HEK293 (cell line): ENCODE results near the gene C17orf67.

Source experiments
- SCRT2 ChIP-seq: fragments of 450-650 bp; formaldehyde crosslinking; IDR thresholded peaks from 2 replicates; pipeline ENCODE4 v1.5.1; 2016; ENCODE audit warnings: missing biosample characterization, missing genetic modification characterization
- SP2 ChIP-seq: fragments of 450-650 bp; formaldehyde crosslinking; IDR thresholded peaks from 2 replicates; pipeline ENCODE4 v1.5.1; 2016; ENCODE audit warnings: missing biosample characterization, missing genetic modification characterization
- ZBTB21 ChIP-seq: fragments of 450-650 bp; formaldehyde crosslinking; IDR thresholded peaks from 2 replicates; pipeline ENCODE4 v1.5.1; 2017; ENCODE audit warnings: missing biosample characterization, missing genetic modification characterization
- ZEB2 ChIP-seq: fragments of 450-650 bp; formaldehyde crosslinking; IDR thresholded peaks from 2 replicates; pipeline ENCODE4 v1.5.1; 2016; ENCODE audit warnings: missing biosample characterization, missing genetic modification characterization
- ZNF121 ChIP-seq: fragments of 450-650 bp; formaldehyde crosslinking; IDR thresholded peaks from 2 replicates; pipeline ENCODE4 v1.5.1; 2016; ENCODE audit warnings: missing biosample characterization, missing genetic modification characterization
- ZNF138 ChIP-seq: fragments of 450-650 bp; formaldehyde crosslinking; IDR thresholded peaks from 2 replicates; pipeline ENCODE4 v1.5.1; 2016; ENCODE audit warnings: missing biosample characterization, missing genetic modification characterization, borderline replicate concordance
- ZNF175 ChIP-seq: fragments of 450-650 bp; formaldehyde crosslinking; IDR thresholded peaks from 2 replicates; pipeline ENCODE4 v1.5.1; 2016; ENCODE audit warnings: missing biosample characterization, missing genetic modification characterization
- ZNF658 ChIP-seq: fragments of 450-650 bp; formaldehyde crosslinking; IDR thresholded peaks from 2 replicates; pipeline ENCODE4; 2016; ENCODE audit warnings: missing biosample characterization, missing genetic modification characterization
- TF ChIP-seq, protein P1 (sequence below): fragments of 450-650 bp; formaldehyde crosslinking; conservative IDR thresholded peaks from 2 replicates; pipeline ENCODE4 v1.5.1; 2016; ENCODE audit warnings: low read depth, missing biosample characterization, missing genetic modification characterization
- TF ChIP-seq, protein P2 (sequence below): fragments of 450-650 bp; formaldehyde crosslinking; IDR thresholded peaks from 2 replicates; pipeline ENCODE4 v1.5.1; 2016; ENCODE audit warnings: missing biosample characterization, missing genetic modification characterization
- TF ChIP-seq, protein P3 (sequence below): fragments of 450-650 bp; formaldehyde crosslinking; IDR thresholded peaks from 2 replicates; pipeline ENCODE4 v1.5.0; 2017; ENCODE audit warnings: missing biosample characterization, missing genetic modification characterization, borderline replicate concordance
- TF ChIP-seq, protein P4 (sequence below): fragments of 450-650 bp; formaldehyde crosslinking; IDR thresholded peaks from 2 replicates; pipeline ENCODE4 v1.5.1; 2016; ENCODE audit warnings: missing biosample characterization, missing genetic modification characterization

DNA sequence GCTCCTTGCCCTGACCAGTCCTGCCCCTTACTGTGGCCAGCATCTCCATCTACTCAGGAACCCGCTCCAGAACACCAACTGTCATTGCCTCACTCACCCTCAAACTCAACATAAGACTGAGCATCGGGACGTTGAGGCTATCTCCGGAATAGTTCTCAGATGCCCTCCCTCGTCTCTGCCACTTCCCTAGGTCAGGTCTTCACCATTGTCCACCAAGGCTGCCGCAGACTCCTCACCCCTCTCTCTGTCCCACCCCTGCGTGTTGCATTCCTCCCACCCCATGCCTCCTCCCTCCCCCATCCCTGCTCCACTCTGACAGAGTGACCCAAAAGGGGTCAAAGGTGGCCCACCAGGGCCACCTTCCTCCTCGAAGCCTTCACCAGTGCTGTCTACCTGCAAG is 37.2 kb downstream of the C17orf67 start:
- no peak for TF ChIP-seq ZBTB21
- TF ChIP-seq, protein P1, sequence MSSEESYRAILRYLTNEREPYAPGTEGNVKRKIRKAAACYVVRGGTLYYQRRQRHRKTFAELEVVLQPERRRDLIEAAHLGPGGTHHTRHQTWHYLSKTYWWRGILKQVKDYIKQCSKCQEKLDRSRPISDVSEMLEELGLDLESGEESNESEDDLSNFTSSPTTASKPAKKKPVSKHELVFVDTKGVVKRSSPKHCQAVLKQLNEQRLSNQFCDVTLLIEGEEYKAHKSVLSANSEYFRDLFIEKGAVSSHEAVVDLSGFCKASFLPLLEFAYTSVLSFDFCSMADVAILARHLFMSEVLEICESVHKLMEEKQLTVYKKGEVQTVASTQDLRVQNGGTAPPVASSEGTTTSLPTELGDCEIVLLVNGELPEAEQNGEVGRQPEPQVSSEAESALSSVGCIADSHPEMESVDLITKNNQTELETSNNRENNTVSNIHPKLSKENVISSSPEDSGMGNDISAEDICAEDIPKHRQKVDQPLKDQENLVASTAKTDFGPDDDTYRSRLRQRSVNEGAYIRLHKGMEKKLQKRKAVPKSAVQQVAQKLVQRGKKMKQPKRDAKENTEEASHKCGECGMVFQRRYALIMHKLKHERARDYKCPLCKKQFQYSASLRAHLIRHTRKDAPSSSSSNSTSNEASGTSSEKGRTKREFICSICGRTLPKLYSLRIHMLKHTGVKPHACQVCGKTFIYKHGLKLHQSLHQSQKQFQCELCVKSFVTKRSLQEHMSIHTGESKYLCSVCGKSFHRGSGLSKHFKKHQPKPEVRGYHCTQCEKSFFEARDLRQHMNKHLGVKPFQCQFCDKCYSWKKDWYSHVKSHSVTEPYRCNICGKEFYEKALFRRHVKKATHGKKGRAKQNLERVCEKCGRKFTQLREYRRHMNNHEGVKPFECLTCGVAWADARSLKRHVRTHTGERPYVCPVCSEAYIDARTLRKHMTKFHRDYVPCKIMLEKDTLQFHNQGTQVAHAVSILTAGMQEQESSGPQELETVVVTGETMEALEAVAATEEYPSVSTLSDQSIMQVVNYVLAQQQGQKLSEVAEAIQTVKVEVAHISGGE (tag by site-specific recombination) = no peak
- TF ChIP-seq, protein P2, sequence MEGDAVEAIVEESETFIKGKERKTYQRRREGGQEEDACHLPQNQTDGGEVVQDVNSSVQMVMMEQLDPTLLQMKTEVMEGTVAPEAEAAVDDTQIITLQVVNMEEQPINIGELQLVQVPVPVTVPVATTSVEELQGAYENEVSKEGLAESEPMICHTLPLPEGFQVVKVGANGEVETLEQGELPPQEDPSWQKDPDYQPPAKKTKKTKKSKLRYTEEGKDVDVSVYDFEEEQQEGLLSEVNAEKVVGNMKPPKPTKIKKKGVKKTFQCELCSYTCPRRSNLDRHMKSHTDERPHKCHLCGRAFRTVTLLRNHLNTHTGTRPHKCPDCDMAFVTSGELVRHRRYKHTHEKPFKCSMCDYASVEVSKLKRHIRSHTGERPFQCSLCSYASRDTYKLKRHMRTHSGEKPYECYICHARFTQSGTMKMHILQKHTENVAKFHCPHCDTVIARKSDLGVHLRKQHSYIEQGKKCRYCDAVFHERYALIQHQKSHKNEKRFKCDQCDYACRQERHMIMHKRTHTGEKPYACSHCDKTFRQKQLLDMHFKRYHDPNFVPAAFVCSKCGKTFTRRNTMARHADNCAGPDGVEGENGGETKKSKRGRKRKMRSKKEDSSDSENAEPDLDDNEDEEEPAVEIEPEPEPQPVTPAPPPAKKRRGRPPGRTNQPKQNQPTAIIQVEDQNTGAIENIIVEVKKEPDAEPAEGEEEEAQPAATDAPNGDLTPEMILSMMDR (tag by site-specific recombination) = no peak
- no peak for TF ChIP-seq ZNF658 (tag by site-specific recombination)
- TF ChIP-seq ZNF121 (tag by site-specific recombination) = no peak
- TF ChIP-seq, protein P3, sequence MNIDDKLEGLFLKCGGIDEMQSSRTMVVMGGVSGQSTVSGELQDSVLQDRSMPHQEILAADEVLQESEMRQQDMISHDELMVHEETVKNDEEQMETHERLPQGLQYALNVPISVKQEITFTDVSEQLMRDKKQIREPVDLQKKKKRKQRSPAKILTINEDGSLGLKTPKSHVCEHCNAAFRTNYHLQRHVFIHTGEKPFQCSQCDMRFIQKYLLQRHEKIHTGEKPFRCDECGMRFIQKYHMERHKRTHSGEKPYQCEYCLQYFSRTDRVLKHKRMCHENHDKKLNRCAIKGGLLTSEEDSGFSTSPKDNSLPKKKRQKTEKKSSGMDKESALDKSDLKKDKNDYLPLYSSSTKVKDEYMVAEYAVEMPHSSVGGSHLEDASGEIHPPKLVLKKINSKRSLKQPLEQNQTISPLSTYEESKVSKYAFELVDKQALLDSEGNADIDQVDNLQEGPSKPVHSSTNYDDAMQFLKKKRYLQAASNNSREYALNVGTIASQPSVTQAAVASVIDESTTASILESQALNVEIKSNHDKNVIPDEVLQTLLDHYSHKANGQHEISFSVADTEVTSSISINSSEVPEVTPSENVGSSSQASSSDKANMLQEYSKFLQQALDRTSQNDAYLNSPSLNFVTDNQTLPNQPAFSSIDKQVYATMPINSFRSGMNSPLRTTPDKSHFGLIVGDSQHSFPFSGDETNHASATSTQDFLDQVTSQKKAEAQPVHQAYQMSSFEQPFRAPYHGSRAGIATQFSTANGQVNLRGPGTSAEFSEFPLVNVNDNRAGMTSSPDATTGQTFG = no peak
- TF ChIP-seq ZNF138 (tag by site-specific recombination) = no peak
- TF ChIP-seq, protein P4, sequence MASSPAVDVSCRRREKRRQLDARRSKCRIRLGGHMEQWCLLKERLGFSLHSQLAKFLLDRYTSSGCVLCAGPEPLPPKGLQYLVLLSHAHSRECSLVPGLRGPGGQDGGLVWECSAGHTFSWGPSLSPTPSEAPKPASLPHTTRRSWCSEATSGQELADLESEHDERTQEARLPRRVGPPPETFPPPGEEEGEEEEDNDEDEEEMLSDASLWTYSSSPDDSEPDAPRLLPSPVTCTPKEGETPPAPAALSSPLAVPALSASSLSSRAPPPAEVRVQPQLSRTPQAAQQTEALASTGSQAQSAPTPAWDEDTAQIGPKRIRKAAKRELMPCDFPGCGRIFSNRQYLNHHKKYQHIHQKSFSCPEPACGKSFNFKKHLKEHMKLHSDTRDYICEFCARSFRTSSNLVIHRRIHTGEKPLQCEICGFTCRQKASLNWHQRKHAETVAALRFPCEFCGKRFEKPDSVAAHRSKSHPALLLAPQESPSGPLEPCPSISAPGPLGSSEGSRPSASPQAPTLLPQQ (tag by site-specific recombination) = no peak
- no peak for TF ChIP-seq ZEB2 (tag by site-specific recombination)
- no peak for TF ChIP-seq ZNF175 (tag by site-specific recombination)
- no peak for TF ChIP-seq SP2 (tag by site-specific recombination)
- TF ChIP-seq SCRT2 (tag by site-specific recombination) = no peak
